Activated CD4-positive, alpha-beta T cell treated with anti-CD3 and anti-CD28 coated beads, Interleukin-2, amount 50 U/mL, for 24 hours (primary cell): Measurements from ENCODE around the gene RBFOX2.

Experiments
- DNase-seq, 2 donors: peaks; one replicate each; pipeline ENCODE4 v3.0.0-alpha.2; 2020; ENCODE audit warnings: low read depth in 1 of 2, low spot score in 1 of 2

The RBFOX2 gene

GRCh38 chr22:35944458-35944857, 84.2 kb downstream of the RBFOX2 start:
- no peak for DNase-seq

GRCh38 chr22:35940166-35940565, 88.5 kb downstream of the RBFOX2 start:
- DNase-seq: no peak

GRCh38 chr22:35938226-35938625, 90.4 kb downstream of the RBFOX2 start:
- DNase-seq: no peak

GRCh38 chr22:35930933-35931332, 97.7 kb downstream of the RBFOX2 start:
- DNase-seq: no peak

DNA sequence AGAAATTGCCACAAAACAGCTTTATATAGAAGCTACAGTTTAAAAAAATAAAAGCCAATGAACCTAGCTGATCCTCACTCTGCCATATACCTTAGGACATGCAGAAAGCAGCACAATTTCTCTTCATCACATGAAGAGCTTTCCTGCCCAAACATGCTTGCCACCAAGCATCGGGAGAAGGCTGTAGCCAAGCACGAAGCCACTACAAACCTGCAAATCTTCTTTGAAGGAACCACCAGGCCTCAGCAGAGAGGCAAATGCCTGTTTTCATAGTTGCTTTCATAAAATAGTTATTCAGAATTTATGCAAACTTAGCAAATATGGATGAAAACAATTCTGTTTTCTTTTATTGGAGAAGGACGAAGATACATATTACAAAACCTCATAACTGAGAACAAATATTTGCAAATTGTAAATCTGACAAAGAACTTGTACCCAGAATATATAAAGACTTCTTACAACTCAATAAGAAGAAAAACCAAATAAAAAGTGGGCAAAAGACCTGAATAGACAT, 100.3 kb downstream of the RBFOX2 start:
- DNase-seq: no peak

DNA sequence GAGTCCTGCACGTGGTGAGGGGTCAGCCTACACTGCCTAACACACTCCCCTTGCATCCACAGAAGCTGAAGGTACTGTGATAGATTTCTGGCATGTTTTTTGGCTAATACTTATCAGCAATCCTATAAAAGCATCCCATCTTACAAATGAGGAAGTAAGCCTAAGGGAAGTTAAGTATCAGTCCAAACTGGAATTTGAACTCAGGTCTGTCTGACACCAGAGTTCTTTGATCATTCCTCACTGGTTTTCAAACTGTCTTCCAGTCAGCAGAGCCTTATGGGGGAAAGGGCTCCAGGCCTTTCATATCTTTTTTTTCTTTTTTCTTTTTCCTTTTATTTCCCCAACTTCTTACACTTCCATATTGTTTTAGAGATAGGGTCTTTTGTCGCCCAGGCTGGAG, 105.6 kb downstream of the RBFOX2 start:
- DNase-seq: no peak

GRCh38 chr22:35921777-35922176, 106.8 kb downstream of the RBFOX2 start:
- DNase-seq: peak in 1 of 2 donors; percentile 30

- DNase-seq: no peak
These were observed 107.6 kb downstream of the RBFOX2 start for GRCh38 chr22:35921044-35921443.

DNA sequence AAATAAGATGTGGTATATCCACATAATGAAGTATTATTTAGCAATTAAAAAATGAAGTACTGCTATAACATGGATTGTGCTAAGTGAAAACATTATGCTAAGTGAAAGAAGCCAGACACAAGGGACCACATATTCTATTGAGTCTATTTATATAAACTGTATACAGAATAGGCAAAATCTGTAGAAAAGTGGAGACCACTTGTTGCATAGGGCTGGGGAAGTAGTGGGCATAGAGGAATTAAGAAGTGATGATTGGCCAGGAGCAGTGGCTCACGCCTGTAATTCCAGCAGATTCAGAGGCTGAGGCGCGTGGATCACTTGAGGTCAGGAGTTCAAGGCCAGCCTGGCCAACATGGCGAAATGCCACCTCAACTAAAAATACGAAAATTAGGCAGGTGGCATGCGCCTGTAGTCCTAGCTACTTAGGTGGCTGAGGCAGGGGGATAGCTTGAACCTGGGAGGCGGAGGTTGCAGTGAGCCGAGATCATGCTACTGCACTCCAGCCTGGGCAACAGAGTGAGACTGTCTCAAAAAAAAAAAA, 109.6 kb downstream of the RBFOX2 start:
- DNase-seq: no peak

- DNase-seq: no peak
These were observed 110.2 kb downstream of the RBFOX2 start for GRCh38 chr22:35918456-35918855.

GRCh38 chr22:35917651-35918050, 111.0 kb downstream of the RBFOX2 start:
- no peak for DNase-seq

- DNase-seq: no peak
These were observed 113.1 kb downstream of the RBFOX2 start for GRCh38 chr22:35915477-35916013.

DNA sequence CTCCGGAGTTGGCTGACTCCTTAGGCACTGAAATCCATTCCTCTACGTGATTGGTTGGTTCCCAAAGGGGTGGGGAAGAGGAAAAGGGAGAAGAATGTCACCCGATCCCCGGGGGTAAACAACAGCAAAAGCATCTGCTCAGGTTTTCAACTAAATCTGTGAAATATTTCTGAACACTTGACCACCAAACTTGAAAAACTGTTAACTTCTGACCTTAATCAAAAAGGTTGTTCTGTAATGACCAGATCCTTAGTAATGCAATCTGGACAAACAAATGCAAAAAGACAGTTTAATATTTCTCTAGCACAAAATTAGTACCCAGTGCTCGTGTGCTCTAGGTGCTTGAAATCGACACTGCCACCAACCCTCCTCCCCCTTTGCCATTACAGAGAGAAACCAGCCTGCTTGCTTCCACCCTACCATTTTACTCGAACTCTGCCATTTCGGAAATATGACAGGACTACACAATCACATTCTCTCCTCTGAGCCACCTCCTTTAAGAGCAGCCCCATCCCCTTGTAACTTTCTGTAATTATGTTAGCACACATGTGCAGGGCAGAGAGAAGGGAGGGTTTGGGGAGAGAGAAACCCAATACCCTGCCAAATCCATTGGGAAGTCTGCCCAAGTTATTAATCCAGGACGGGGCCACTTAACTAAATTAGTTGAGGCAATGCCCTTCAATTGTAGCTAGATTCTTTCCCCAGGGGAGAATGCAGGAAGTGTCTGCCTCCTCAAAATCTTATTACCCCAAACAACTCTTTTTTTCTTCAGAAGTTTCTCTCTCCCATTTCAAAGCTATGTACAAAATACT, 113.8 kb downstream of the RBFOX2 start:
- no peak for DNase-seq

DNA sequence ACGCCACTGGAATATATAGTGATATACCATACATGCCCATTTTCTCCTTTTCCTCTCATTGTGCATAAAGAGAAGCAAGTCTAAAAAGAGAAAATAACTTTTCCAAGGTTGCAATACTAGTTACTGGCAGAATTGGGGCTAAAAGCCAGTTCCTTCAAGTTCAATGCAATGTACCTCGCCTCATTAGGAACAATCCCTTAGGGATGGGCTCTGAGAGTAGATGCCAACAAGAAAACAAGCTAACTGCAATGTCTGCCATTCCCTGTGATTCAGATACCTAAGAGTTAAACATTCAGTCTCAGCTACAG, 114.3 kb downstream of the RBFOX2 start:
- no peak for DNase-seq

GRCh38 chr22:35913925-35914324, 114.7 kb downstream of the RBFOX2 start:
- no peak for DNase-seq

DNA sequence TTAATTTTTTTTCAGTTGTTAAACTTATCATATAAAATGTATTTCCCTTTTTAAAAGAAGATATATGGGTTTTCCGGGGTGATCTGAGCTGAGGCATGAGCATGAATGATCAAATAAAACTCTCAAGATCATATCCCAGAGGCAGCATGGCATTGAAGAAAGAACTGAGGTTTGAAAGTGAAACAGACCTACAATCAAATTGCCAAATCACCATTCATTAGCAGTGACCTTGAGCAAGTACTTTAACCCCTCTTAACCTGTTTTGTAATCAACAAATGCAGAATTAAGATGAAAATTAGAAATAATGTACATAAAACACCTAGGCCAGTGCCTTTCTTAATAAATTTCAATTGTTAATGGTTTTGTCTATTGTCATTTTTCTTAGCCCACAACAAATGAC, 116.0 kb downstream of the RBFOX2 start:
- DNase-seq: no peak

- DNase-seq: no peak
These were observed 116.7 kb downstream of the RBFOX2 start for GRCh38 chr22:35911877-35912276.

DNA sequence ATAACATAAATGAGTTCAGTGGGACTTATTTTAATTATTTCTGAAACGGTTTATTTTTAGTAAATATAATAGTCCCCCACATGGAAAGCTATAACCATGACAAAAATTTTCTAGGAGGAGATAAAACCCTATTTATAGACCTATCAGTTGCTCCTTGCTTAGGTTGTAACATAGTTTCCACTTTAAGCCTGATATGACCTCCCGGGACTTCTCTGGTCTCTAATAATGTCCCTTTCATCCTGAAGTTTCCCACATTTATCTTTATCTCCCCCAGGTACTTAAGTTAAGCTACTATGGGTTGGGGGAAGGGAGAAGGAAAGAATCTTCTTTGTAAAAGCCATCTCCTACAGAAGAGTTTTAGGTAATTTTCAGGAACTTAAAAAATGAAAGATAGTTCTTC, 117.7 kb downstream of the RBFOX2 start:
- no peak for DNase-seq

DNA sequence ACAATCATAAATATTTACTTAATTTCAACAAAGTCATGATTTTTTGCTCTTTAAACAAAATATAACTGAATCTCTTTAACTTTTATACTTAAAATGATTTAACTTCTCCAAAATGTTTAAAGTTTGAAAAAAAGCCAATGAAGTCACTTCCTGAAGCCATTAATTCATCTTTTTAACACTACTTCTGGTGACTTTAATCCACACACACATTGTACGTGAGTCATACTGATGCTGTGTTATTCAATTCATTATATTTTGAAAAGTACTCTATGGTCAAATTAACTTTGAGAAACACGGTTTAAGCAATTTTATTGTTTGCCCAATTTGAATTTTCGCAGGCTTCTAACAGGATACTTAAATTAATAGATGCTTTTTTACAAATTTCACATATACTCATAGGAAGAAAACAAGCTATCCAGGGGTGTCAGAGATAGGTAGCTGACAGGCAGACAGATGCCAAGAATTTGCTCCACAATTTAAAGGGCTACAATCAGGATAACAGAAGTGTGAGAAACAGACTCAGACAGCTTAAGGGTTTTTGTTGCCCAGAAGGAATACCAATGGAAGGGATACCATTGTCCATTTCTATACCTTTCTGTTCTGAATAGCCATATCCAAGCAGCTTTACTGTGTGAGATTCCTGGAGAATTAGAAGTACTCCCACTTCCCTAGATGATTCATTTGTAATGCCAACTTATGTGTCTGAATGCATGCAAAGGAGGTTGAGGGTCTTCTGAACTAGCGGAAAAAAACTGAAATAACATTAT, 118.4 kb downstream of the RBFOX2 start:
- no peak for DNase-seq

DNA sequence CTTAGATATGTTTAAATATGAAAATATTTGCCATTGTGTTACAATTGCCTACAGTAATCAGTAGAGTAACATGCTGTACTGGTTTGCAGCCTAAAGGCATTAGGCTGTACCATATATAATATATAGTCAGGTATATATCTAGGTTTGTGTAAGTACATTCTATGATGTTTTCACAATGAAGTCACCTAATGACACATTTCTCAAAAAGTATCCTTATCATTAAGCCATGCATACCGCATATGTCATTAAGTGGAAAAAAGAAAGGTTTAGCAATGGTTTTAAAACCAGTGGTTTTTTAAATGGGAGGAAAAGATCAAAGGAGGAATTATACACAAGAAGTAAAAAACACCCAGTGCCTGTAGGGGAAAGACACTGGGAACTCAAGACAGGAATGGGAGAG, 122.7 kb downstream of the RBFOX2 start:
- no peak for DNase-seq

DNA sequence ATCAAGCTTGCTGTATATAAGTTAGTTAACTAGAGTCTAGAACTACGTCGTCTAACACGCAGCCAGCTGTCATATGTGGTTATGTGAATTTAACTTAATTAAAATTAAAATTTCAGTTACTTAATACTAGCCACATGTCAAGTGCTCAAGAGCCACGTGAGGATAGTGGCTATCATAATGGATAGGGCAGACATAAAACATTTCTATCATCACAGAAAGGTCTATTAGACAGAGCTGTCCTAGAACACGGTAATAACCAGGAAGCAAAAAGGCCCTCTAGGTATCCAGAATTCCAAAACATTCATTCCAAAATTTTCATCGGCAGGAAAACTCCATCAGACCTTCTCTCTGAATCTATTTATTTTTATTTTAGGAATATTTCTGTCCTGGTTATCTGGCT, 123.9 kb downstream of the RBFOX2 start:
- no peak for DNase-seq

GRCh38 chr22:35904336-35904692, 124.3 kb downstream of the RBFOX2 start:
- DNase-seq: no peak
